Tongue (tissue), 3 donors: ENCODE measurements around the gene AKAP13. TPM values are rescaled to one million over a fixed set of nuclear protein-coding genes. Genes with fewer than 3 reads are reported as not detected.
"Not testable (repeated sequence)": the region's sequence is repeated elsewhere in the genome, so short reads cannot be mapped to it uniquely, and the experiment has no call there.

Experiments
- DNase-seq: peaks from one replicate; pipeline ENCODE4 v3.0.0-alpha.2; 2015
- small RNA-seq: library from RNA; depleted of rRNA; stranded (forward); fragments of <200 nt; gene quantifications from one replicate; pipeline ENCODE3, GENCODE V24; 2014; ENCODE audit warnings: low replicate concordance
- total RNA-seq: library from RNA; depleted of rRNA; stranded (reverse); fragments of >200 nt; gene quantifications from one replicate; pipeline ENCODE4 v1.2.3, GENCODE V29; 2014

The AKAP13 gene
- total RNA-seq, 1 donor from 2014 or later, result 192 TPM

GRCh38 chr15:85793641-85794597, 413.5 kb downstream of the AKAP13 start:
- DNase-seq, result peak; percentile 47

- DNase-seq, result peak; percentile 98
Measured at GRCh38 chr15:85794598-85795336, 414.4 kb downstream of the AKAP13 start, which contains the start of gene KLHL25. TSS of gene KLHL25 (minus strand) at chr15:85794925. CDS start at chr15:85769810, 25,115 bp downstream.

GRCh38 chr15:85795337-85796305, 415.2 kb downstream of the AKAP13 start:
- DNase-seq, result no peak

GRCh38 chr15:85796371-85796770, 416.0 kb downstream of the AKAP13 start:
- DNase-seq, result not testable (repeated sequence)

Small RNA genes within 50 kb of the gene (small RNA-seq; reads per million reads assigned to genes)
- not detected for gene AC021739.1
- 0.13 reads per million for gene MIR1276
- not detected for gene RNU6-1280P
- gene RNU7-79P, result not detected
